ENCODE results near the gene CCNYL1.
A peak's percentile ranks its signal among the peaks of the same experiment; 100 is the strongest.

Gene CCNYL1

DNA sequence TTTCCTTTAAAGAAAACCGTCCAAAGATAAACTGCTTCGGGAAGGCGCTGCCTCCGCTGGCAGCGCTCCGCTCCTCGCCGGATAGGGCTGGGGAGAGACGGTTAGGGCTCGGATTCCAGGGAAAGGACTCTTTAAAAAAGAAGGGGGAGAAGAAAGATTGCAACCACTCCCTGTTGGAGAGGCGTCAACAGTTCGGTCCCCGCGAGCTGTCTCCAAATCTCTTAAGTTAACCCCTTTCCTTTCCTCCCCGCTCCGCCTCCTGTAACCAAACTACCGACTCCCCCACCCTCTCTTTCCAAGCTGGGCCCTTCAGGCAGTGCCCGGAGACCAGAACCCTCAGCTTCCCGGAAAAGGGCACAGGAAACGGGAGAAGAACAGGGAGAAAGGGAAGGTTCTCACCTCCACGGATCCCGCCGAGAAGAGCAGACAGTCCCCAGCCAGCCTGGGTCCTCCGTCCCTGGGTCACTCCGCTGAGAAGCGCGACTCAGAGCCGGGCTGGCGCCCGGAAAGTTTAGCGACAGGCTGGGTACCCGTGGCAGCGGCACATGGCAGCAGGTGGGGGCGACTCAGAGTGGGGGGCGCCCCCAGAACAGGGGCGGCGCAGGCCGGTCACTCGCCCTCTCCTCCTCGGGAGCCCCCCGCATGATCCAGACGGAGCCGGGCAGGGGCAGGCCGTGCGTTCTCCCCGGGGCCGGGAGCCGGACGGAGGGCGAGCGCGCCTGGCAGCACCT is 57.6 kb downstream of the CCNYL1 start:
- TF ChIP-seq Cebpa-rat (IDR thresholded peaks at IDR 0.05): no peak
- Histone ChIP-seq H3K4me1 (peaks cover 22% of the 10 kb centered on the region), H4K20me1 (peaks cover 15% of the 10 kb centered on the region; the same call in 1 of the 2 replicates), H3K9ac (peak overlapping the region; percentile 80), H3K4me2 (peak overlapping the region; percentile 92), H3K36me3 (peaks cover 12% of the 10 kb centered on the region), H3K4me3 (peak overlapping the region; percentile 91), H3K9me3 (no peaks in the 10 kb centered on the region), H3K27me3 (peaks cover 11% of the 10 kb centered on the region), H3K27ac (peak overlapping the region; percentile 66)

DNA sequence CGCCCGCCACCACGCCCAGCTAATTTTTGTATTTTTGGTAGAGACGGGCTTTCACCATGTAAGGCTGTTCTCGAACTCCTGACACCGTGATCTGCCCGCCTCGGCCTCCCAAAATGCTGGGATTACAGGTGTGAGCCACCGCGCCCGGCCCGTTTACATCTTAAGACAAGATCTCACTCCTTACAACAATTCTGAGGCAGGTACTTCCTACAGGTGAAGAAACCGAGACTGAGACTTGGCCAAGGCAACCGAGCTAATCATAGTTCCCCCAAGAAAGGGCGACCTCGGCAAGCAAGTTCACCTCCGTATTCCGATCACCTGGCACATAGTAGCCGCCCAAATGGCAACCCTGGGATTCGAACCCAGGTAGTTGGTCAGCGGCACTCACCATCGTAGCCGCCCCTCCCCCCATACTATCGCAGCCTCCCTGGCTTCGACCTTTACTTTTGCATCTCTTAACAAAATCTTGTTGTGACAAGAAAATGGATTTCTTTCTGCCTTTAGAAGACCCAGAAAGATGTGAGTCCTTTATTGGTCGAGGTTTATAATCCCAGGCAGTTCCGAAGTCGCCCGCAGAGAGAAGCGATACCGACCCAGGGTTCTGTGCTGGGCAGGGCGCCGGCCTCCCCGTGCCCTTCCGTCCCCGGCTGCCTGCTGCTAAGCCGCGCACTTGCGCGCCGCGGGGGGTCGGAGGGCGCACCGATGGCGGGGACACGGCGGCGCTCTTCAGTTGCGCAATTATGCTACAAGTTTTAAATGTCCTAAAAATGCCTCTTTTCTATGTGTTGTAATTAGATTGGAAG is 59.4 kb downstream of the CCNYL1 start:
- peaks cover 12% of the 10 kb centered on the region for H3K36me3 ChIP-seq
- no peak overlapping the region for H3K9ac ChIP-seq
- TF ChIP-seq Cebpa-rat (IDR thresholded peaks at IDR 0.05): peak; percentile 84
- peaks cover 22% of the 10 kb centered on the region for H3K4me1 ChIP-seq
- peaks cover 15% of the 10 kb centered on the region; the same call in 1 of the 2 replicates for H4K20me1 ChIP-seq
- no peak overlapping the region for H3K27ac ChIP-seq
- H3K4me3 ChIP-seq: peak overlapping the region; percentile 91
- peaks cover 11% of the 10 kb centered on the region for H3K27me3 ChIP-seq
- no peaks in the 10 kb centered on the region for H3K9me3 ChIP-seq
- H3K4me2 ChIP-seq: peak overlapping the region; percentile 92

DNA sequence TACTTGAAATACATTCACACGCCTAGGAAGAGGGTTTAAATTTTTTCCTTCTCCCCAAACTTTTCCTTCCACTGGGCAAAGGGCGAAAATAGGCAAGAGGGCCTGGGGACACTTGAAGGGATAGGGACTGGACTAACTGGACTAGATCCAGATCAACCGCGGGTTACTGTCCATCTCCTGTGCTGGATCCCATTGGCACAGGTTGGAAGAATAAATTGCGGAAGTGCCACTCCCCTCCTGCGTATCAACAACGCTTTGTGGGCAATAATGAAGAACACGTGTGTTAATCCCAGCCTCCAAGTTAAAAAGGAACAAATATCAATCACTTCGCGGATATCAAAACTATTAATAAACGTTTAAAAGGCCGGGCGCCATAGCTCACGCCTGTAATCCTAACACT is 60.0 kb downstream of the CCNYL1 start:
- H3K4me2 ChIP-seq: no peak overlapping the region
- H3K9ac ChIP-seq: no peak overlapping the region

DNA sequence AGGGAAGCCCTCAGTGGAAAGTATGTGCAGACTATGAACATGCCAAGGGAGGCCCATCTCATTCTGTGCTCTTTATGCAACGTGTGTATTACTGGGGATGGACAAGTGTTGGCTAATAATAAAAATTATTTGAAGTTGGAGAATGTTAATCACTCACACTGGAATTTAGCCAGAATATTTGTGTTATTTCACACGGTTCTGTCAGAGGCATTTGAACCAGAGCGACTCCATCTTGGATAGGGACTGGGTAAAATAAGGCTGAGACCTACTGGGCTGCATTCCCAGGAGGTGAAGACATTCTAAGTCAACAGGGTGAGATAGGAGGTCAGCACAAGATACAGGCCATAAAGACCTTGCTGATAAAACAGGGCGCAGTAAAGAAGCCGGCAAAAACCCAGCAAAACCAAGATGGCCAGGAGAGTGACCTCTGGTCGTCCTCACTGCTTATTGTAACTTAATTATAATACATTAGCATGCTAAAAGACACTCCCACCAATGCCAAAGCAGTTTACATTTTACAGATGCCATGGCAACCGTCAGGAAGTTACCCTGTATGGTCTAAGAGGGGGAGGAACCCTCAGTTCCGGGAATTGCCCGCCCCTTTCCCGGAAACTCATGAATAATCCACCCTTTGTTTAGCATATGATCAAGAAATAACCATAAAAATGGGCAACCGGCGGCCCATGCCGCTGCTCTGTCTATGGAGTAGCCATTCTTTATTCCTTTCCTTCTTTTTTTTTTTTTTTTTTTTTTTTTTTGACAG is 60.8 kb downstream of the CCNYL1 start:
- TF ChIP-seq Cebpa-rat (IDR thresholded peaks at IDR 0.05): no peak
- no peaks in the 10 kb centered on the region for H3K9me3 ChIP-seq
- H3K27ac ChIP-seq: no peak overlapping the region
- H3K4me2 ChIP-seq: no peak overlapping the region
- peaks cover 5% of the 10 kb centered on the region; the same call in 1 of the 2 replicates for H3K36me3 ChIP-seq
- peaks cover 11% of the 10 kb centered on the region for H3K27me3 ChIP-seq
- peaks cover 8% of the 10 kb centered on the region; the same call in 1 of the 2 replicates for H4K20me1 ChIP-seq
- H3K4me3 ChIP-seq: no peak overlapping the region
- H3K9ac ChIP-seq: no peak overlapping the region
- H3K4me1 ChIP-seq: peaks cover 17% of the 10 kb centered on the region

More for the DNA sequence above, 60.0 kb downstream of the CCNYL1 start:
- Histone ChIP-seq H4K20me1 (peaks cover 15% of the 10 kb centered on the region; the same call in 1 of the 2 replicates), H3K9me3 (no peaks in the 10 kb centered on the region), H3K27me3 (peaks cover 11% of the 10 kb centered on the region), H3K36me3 (peaks cover 12% of the 10 kb centered on the region), H3K27ac (no peak overlapping the region), H3K4me1 (peaks cover 22% of the 10 kb centered on the region), H3K4me3 (no peak overlapping the region)
- no peak for TF ChIP-seq Cebpa-rat (IDR thresholded peaks at IDR 0.05)

GRCh38 chr2:207772844-207773205 is 61.4 kb downstream of the CCNYL1 start:
- no peak overlapping the region for H3K27ac ChIP-seq
- no peak for TF ChIP-seq Cebpa-rat (IDR thresholded peaks at IDR 0.05)
- no peak overlapping the region for H3K9ac ChIP-seq
- H4K20me1 ChIP-seq: peaks cover 4% of the 10 kb centered on the region; the same call in 1 of the 2 replicates
- H3K36me3 ChIP-seq: no peaks in the 10 kb centered on the region
- H3K9me3 ChIP-seq: no peaks in the 10 kb centered on the region
- H3K27me3 ChIP-seq: peaks cover 7% of the 10 kb centered on the region
- H3K4me1 ChIP-seq: peaks cover 14% of the 10 kb centered on the region
- H3K4me2 ChIP-seq: no peak overlapping the region
- no peak overlapping the region for H3K4me3 ChIP-seq

- H3K36me3 ChIP-seq: no peaks in the 10 kb centered on the region
- H3K9me3 ChIP-seq: no peaks in the 10 kb centered on the region
- TF ChIP-seq Cebpa-rat (IDR thresholded peaks at IDR 0.05): no peak
- no peak overlapping the region for H3K27ac ChIP-seq
- peaks cover 1% of the 10 kb centered on the region; the same call in 1 of the 2 replicates for H3K4me1 ChIP-seq
- H3K9ac ChIP-seq: no peak overlapping the region
- H3K27me3 ChIP-seq: no peaks in the 10 kb centered on the region
- no peaks in the 10 kb centered on the region for H4K20me1 ChIP-seq
- H3K4me3 ChIP-seq: no peak overlapping the region
- H3K4me2 ChIP-seq: no peak overlapping the region
Observed at GRCh38 chr2:207775473-207775872, 64.0 kb downstream of the CCNYL1 start.

DNA sequence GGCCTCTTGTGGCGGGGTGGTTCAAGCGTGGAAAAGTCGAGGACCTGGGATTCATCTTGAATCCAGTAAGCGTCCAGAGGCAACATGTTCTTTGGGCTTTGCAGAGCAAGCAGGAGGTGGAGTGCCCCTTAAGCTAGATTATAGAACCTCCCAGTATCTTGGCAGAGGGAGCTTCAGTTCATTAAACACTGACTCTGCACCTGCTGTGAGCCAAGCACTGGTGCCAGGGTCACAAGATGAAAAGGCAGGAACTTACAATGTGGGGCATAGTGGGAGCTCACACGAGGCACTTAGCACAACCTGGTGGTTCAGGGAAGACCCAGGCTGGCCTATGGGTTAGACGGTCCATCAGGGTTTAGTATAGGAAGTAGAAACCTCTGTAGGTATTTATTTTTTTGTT is 65.7 kb downstream of the CCNYL1 start:
- Histone ChIP-seq H4K20me1 (no peaks in the 10 kb centered on the region), H3K4me2 (no peak overlapping the region), H3K4me3 (no peak overlapping the region), H3K4me1 (no peaks in the 10 kb centered on the region), H3K27me3 (no peaks in the 10 kb centered on the region), H3K36me3 (no peaks in the 10 kb centered on the region), H3K27ac (no peak overlapping the region), H3K9ac (no peak overlapping the region), H3K9me3 (no peaks in the 10 kb centered on the region)
- no peak for TF ChIP-seq Cebpa-rat (IDR thresholded peaks at IDR 0.05)

DNA sequence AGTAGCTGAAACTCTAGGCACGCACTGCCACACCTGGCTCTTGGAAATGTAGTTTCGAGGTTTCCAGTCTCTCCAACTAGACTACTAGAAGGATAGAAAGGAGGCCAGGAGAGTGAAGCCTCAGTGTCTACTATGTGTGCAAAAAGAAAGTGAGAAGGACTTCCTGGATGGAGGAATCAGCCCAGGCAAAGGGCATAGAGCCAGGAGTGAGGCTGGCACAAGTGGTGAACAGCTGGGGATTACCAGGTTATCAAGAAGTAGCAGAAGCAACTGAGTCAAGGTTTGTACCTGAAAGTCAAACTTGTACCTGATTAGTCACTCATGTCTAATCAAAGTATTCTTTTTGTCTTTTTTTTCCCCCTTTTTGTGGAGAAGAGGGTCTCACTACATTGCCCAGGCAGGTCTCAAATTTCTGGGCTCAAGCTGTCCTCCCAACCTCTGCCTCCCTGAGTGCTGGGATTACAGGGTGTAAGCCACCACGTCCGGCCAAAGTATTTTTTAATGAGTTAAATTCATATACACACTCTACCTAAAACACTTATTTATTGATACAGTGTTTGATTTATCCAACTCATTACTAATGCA is 67.0 kb downstream of the CCNYL1 start:
- Histone ChIP-seq H3K4me2 (no peak overlapping the region), H3K4me1 (no peaks in the 10 kb centered on the region), H3K9me3 (no peaks in the 10 kb centered on the region), H4K20me1 (no peaks in the 10 kb centered on the region), H3K4me3 (no peak overlapping the region), H3K36me3 (no peaks in the 10 kb centered on the region), H3K9ac (no peak overlapping the region), H3K27ac (no peak overlapping the region), H3K27me3 (no peaks in the 10 kb centered on the region)
- no peak for TF ChIP-seq Cebpa-rat (IDR thresholded peaks at IDR 0.05)

- H4K20me1 ChIP-seq: no peaks in the 10 kb centered on the region
- TF ChIP-seq Cebpa-rat (IDR thresholded peaks at IDR 0.05): no peak
- no peak overlapping the region for H3K4me2 ChIP-seq
- H3K36me3 ChIP-seq: no peaks in the 10 kb centered on the region
- H3K27me3 ChIP-seq: no peaks in the 10 kb centered on the region
- H3K27ac ChIP-seq: no peak overlapping the region
- H3K9me3 ChIP-seq: no peaks in the 10 kb centered on the region
- H3K4me1 ChIP-seq: no peaks in the 10 kb centered on the region
- no peak overlapping the region for H3K9ac ChIP-seq
- H3K4me3 ChIP-seq: no peak overlapping the region
Observed at GRCh38 chr2:207779523-207779922, 68.1 kb downstream of the CCNYL1 start.
